Heart left ventricle (tissue), 13 donors: ENCODE data around the gene EXD3.

Source experiments
- CTCF ChIP-seq, 12 donors: fragments of 200-600 bp; sonication (generic) in 4 of 12; IDR thresholded peaks; one replicate each; pipeline versions ENCODE4 v1.5.0 to v1.8.0; 2018 to 2022; ENCODE audit warnings: antibody characterized with exemption in 12 of 12, mild to moderate bottlenecking in 5 of 12
- POLR2A ChIP-seq, 2 donors: fragments of 450-650 bp; IDR thresholded peaks; one replicate each; pipeline ENCODE4 v1.6.1; 2017; ENCODE audit warnings: antibody characterized with exemption in 2 of 2, mild to moderate bottlenecking in 2 of 2, moderate library complexity in 2 of 2
- donor health status: ischemic (EF 13 %, LVEDD 7.1; RV severe dilation, severe dysfunction).
- donor health status: DM: no; HTN: yes; CAD: no.
- donor health status: DM: no; HTN: no; CAD: no.
- donor health status: ischemic (EF 25% LVEDD 6.9; RV normal size, moderate dysfunction).
- donor health status: ischemic (EF 25% LVEDD 5.7; RV mildly dilated, moderate dysfunction).
- donor health status: ischemic (EF 35%, LVEDD 5.7; RV mildly dilated, moderate dysfunction).
- donor health status: nonischemic (EF 11% LVEDD 7.7; RV severe dilation, severe dysfunction).
- donor health status: DM: yes; HTN: yes; CAD: no.
- donor health status: PGD.
- donor health status: ischemic (EF 29% LVEDD 5.4; RV normal size, mild dysfunction).
- donor health status: nonischemic (EF 23%, LVEDD 6.1; RV moderate dilation, normal function).

- no peak for TF ChIP-seq CTCF (IDR thresholded peaks at IDR 0.05)
- TF ChIP-seq POLR2A (IDR thresholded peaks at IDR 0.05), result no peak
These were observed 38.9 kb downstream of the EXD3 start for GRCh38 chr9:137383784-137384756.
